HG03108 (cell line): ENCODE measurements around the gene KIF21A.
"Not testable (repeated sequence)": the region's sequence is repeated elsewhere in the genome, so short reads cannot be mapped to it uniquely, and the experiment has no call there.

Experiments
- ATAC-seq: cut with Tn5 transposase; IDR thresholded peaks from one replicate; pipeline ENCODE4 v1.9.1; 2021; ENCODE audit warnings: moderate library complexity; ENCODE audit not compliant: unreplicated experiment

KIF21A gene

GRCh38 chr12:39351153-39351552 lies 91.8 kb downstream of the KIF21A start:
- no peak for ATAC-seq

- ATAC-seq, result no peak
Observed at GRCh38 chr12:39348941-39349626, 93.8 kb downstream of the KIF21A start.

- ATAC-seq, result no peak
Observed at GRCh38 chr12:39348523-39348922, 94.4 kb downstream of the KIF21A start.

GRCh38 chr12:39344926-39345325 lies 98.0 kb downstream of the KIF21A start:
- no peak for ATAC-seq

GRCh38 chr12:39343665-39344064 lies 99.3 kb downstream of the KIF21A start:
- ATAC-seq, result no peak

GRCh38 chr12:39341761-39342160 lies 101.2 kb downstream of the KIF21A start:
- ATAC-seq, result no peak

GRCh38 chr12:39341179-39341578 lies 101.7 kb downstream of the KIF21A start:
- ATAC-seq, result no peak

- no peak for ATAC-seq
Observed at GRCh38 chr12:39332661-39333175, 110.2 kb downstream of the KIF21A start.

GRCh38 chr12:39331539-39332261 lies 111.2 kb downstream of the KIF21A start:
- no peak for ATAC-seq

GRCh38 chr12:39329876-39330275 lies 113.0 kb downstream of the KIF21A start:
- no peak for ATAC-seq

GRCh38 chr12:39329018-39329417 lies 113.9 kb downstream of the KIF21A start:
- no peak for ATAC-seq

- no peak for ATAC-seq
Observed at GRCh38 chr12:39327965-39328364, 115.0 kb downstream of the KIF21A start.

GRCh38 chr12:39327510-39327909 lies 115.4 kb downstream of the KIF21A start:
- no peak for ATAC-seq

GRCh38 chr12:39319180-39319579 lies 123.7 kb downstream of the KIF21A start:
- ATAC-seq, result no peak

- ATAC-seq, result no peak
Observed at GRCh38 chr12:39314547-39314946, 128.4 kb downstream of the KIF21A start.

- ATAC-seq, result no peak
Observed at GRCh38 chr12:39309516-39309915, 133.4 kb downstream of the KIF21A start.

- ATAC-seq, result no peak
Observed at GRCh38 chr12:39301422-39301821, 141.5 kb downstream of the KIF21A start.

- ATAC-seq, result no peak
Observed at GRCh38 chr12:39300799-39301198, 142.1 kb downstream of the KIF21A start.

GRCh38 chr12:39297891-39298290 lies 145.0 kb downstream of the KIF21A start:
- ATAC-seq, result no peak

- ATAC-seq, result no peak
Observed at GRCh38 chr12:39296496-39296895, 146.4 kb downstream of the KIF21A start.

GRCh38 chr12:39295593-39295992 lies 147.3 kb downstream of the KIF21A start:
- ATAC-seq, result not testable (repeated sequence)

- no peak for ATAC-seq
Observed at GRCh38 chr12:39294715-39295114, 148.2 kb downstream of the KIF21A start.
